GM18505 (cell line): Measurements from ENCODE around the gene BOC.
"Not testable (repeated sequence)": the region's sequence is repeated elsewhere in the genome, so short reads cannot be mapped to it uniquely, and the experiment has no call there.

ENCODE experiments used
- ATAC-seq: cut with Tn5 transposase; IDR thresholded peaks from one replicate; pipeline ENCODE4 v1.9.1; 2021; ENCODE audit not compliant: unreplicated experiment
- POLR2A ChIP-seq: IDR thresholded peaks from 4 replicates; pipeline ENCODE4 v1.6.1; 2011; ENCODE audit warnings: borderline replicate concordance; ENCODE audit not compliant: insufficient read depth, insufficient read length; ENCODE audit errors: extremely low read depth

The BOC gene, protein sequence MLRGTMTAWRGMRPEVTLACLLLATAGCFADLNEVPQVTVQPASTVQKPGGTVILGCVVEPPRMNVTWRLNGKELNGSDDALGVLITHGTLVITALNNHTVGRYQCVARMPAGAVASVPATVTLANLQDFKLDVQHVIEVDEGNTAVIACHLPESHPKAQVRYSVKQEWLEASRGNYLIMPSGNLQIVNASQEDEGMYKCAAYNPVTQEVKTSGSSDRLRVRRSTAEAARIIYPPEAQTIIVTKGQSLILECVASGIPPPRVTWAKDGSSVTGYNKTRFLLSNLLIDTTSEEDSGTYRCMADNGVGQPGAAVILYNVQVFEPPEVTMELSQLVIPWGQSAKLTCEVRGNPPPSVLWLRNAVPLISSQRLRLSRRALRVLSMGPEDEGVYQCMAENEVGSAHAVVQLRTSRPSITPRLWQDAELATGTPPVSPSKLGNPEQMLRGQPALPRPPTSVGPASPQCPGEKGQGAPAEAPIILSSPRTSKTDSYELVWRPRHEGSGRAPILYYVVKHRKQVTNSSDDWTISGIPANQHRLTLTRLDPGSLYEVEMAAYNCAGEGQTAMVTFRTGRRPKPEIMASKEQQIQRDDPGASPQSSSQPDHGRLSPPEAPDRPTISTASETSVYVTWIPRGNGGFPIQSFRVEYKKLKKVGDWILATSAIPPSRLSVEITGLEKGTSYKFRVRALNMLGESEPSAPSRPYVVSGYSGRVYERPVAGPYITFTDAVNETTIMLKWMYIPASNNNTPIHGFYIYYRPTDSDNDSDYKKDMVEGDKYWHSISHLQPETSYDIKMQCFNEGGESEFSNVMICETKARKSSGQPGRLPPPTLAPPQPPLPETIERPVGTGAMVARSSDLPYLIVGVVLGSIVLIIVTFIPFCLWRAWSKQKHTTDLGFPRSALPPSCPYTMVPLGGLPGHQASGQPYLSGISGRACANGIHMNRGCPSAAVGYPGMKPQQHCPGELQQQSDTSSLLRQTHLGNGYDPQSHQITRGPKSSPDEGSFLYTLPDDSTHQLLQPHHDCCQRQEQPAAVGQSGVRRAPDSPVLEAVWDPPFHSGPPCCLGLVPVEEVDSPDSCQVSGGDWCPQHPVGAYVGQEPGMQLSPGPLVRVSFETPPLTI

DNA sequence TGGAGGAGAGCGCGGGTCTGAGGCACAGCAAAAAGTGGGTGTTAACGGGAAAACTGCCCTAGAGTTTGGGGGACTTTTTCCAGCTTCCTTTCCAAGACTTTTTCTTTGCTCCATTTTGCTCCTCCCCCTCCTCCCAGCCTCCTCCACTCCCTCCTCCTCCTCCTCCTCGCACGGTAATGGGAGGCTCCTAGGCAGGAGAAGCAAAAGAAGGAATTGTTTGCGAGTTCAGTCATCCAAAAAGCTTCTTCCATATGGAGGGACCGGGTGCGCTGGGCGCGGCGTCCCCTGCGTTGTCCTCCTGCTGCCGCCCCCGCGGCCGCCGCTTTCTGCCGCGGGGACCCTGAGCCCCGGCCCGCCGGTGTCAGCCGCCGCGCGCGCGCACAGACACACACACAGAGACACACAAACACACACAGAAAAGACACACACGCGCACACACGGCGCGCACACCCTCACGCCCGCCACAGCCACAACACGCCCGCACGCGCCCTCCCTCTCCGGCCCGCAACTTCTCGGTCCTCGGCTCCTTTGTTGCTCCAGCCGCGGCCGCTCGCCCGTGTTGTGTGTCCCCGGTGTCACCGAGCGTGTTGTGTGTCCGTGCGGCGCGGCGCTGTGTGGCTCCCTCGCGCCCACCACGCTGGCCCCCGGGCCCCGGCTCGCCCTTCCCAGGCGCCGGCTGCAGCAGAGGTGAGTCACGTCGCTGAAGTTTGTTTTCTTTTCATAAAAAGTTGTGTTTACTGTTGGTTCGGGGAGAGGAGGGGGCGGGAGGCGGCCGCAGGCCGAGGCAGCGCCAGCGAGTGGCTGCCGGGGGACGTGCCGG, at the start of gene BOC:
Gene BOC (plus strand): TSS at position 228 of the 820 bp plus-strand sequence. CDS start 38,246 bp downstream, outside the sequence.
- ATAC-seq = no peak
- no peak for TF ChIP-seq POLR2A

DNA sequence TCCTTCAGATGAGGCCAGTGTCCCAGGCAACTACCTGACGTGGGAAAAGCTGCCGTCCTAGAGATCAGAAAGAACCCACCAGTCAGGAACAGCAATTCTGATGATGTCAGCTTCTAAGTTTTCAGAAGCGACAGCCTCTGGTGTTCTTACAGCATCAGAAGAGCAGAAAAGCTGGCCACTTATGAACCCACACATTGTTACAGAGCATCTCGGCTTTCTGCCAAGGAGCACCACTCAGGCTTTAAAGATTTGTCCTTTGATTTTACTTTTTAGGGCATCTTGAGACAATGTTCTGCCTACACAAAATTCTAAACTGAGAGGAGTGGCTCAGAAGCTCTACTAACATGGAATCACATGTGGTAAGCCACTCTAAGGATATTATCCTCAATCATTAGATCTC, 49.7 kb upstream of the BOC start:
- ATAC-seq = no peak
- no peak for TF ChIP-seq POLR2A

DNA sequence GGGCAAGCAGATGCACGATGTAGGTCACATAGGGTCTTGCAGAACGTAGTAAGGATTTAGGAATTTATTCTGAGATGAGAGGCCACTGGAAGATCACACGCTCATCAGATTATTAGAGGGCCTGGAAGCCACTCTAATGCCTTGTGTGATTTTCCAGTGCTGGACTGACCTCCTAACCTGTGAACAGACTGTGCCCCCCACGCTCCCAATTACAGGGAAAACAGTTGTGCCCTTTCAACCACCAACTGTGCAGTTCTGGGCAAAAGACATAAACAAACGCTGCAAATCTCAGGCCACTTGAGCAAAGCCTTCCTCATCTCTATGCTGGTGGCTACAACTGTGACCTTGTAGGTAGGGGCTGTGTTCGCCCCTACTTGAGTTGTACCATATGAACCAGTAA, 48.2 kb upstream of the BOC start:
- TF ChIP-seq POLR2A = no peak
- ATAC-seq = no peak

DNA sequence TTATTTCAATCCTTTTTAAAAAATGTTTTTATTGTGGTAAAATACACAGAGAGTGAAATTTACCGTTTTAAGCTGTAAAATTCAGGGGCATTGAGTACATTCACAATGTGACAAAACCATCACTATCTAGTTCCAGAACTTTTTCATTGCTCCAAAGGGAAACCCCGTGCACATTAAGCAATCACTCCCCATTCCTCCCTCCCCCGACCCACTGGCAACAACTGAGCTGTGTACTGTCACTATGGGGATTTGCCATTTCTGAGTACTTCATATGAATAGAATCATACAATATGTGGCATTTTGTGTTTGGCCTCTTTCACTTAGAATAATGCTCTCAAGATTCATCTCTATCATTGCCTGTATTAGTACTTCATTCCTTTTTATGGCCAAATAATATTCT, 45.5 kb upstream of the BOC start:
- no peak for ATAC-seq
- no peak for TF ChIP-seq POLR2A

DNA sequence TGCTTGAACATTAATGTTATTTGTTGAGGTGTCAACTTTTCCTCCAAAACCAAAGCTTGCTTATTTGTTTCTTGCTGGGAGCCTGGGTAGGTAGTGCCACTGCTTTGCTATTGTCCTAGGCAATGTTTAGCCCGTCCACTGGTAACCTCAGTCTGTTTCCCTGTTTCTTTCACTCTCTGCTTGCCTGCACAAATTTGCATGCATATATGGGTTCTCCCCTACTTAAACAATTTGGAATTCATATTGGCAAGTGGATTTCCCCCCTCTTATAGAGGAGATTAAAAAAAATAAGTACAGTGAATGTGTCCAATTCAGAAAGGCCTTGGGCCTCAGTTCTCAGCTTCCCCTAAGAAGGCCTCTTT, 45.0 kb upstream of the BOC start:
- TF ChIP-seq POLR2A = no peak
- ATAC-seq = no peak

DNA sequence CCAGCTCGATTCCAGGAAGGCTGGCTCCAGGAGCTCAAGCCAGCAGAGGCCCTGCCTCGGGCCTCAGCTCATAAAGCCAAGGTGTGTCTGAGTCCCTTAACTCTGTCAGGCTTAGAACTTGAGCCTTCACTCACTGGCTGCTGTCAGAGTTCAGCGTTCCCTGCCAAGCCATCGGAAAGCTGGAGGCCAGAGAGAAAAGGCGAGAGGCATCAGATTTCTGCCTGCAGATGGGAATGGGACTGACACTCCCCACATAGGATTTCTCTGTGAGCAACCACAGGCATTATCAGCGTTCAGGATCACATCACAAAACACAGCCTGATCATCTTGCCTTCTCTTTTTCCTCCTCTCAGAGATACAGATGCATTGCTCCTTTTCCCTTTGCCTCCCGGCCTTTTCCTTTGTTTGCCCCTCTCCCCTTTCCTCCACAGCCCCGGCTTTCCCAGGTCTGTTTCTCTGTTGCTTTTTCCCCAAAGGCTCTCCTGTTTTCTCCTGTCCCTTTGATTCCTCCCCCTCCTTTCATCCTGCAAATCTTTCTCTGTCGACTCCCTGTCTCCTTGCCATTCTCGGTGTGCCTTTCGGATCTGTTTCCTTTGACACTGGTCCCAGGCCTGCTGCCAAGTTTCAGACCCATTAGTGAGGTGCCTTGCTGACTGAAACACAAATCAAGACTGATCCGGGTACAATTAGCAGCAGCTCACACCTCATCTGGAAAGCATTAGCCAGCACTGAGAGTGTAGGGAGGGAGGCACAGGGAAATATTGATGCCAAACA, 44.5 kb upstream of the BOC start:
- no peak for ATAC-seq
- no peak for TF ChIP-seq POLR2A

DNA sequence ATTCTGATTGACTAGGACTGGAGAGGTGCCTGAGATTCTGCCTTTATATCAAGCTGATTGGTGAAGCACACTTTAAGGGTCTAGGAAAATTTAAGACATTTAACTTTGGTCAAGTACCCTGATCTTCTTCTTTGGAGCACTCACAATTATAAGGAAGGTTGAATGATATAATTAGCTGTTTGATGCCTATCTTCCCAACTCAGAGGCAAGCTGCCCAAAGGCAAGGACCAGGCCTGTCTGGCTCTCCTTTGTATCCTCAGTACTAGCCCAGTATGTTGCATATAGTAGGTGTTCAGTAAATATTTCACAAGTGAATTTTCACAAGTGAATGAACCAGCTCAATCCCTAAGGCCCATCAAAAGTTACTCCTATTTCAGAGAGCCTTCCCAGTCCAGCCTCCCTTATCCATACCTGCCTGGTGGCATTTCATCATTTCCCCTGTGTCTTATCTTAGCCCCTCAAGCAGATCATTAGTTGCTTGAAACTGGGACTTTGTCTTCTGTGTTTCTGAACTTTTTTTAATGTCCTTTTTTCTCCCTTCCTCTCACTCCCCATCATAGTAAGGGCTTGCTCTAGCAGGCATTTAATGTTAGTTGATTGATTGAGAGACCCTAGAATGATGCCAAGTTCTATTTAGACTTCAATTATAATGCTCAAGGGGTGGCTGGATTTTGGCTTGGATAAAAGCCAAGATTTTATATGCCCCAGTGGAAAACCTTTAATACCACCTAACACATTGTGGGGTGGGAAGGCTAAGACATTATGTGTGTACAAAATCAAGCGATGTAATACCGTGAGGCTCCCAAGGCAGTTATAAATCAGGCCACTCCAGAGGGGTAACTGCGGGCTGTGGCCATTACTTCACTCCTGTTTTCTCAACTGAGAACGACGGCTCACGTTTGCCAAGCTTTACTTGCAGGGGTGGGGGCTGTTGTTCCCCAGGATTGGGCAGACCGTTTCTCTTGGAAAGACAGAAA, 43.2 kb upstream of the BOC start:
- no peak for ATAC-seq
- no peak for TF ChIP-seq POLR2A

DNA sequence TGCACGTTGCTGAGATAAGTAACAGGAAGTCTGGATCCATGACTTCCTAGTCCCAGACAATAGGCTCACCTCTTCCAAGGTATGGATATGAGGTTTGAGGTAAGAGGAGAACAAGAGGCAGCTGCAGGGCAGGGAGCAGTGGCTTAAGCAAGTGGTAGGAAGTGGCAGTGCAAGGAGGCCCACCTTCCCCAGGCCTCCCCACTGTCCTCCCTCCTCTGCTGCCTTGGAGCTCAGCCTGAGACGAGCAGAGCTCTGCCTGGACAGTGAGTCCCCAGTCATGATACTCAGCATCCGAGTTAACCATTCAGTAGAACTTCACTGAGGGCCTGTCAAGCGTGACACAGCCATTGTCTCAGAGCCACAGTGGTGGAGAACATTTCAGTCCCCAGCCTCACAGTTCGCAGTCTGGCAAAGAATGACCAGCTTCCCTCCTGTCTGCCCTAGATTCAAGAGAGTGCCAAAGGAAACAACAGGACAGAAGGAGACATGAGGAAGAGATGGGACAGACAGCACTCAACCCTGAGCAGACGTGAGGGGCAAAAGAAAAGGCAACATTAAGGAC, 41.4 kb upstream of the BOC start:
- no peak for TF ChIP-seq POLR2A
- ATAC-seq = no peak

DNA sequence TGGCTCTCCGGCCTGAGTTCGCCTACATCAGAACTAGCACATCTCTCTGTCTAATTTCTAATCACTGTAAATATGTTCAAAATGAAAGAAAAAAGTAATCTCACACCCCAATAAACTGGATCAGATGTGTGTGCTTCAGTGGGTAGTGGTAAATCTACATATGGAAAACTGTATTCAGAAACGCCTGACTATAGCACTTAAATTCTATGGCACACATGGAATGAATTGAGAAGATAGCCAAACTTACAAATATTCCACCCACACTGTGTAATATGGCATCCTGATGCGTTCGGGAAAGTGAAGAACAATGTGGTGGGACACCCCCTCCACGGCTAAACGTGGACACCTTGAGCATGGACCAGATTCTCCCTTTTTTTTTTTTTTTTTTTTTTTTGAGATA, 40.6 kb upstream of the BOC start:
- ATAC-seq = no peak
- TF ChIP-seq POLR2A = no peak

DNA sequence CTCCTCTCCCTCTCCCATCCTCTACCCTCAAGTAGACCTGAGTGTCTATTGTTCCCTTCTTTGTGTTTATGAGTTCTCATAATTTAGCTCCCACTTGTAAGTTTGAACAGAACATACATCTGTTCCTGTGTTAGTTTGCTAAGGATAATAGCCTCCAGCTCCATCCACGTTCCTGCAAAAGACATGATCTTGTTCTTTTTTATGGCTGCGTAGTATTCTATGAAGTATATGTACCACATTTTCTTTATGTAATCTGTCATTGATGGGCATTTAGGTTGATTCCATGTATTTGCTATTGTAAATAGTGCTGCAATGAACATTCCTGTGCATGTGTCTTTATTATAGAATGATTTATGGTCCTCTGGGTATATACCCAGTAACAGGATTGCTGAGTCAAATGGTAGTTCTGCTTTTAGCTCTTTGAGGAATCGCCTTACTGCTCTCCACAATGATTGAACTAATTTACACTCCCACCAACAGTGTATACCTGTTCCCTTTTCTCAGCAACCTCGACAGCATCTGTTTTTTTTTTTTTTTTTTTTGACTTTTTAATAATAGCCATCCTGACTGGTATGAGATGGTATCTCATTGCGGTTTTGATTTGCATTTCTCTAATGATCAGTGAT, 39.6 kb upstream of the BOC start:
- not testable (repeated sequence) for ATAC-seq

DNA sequence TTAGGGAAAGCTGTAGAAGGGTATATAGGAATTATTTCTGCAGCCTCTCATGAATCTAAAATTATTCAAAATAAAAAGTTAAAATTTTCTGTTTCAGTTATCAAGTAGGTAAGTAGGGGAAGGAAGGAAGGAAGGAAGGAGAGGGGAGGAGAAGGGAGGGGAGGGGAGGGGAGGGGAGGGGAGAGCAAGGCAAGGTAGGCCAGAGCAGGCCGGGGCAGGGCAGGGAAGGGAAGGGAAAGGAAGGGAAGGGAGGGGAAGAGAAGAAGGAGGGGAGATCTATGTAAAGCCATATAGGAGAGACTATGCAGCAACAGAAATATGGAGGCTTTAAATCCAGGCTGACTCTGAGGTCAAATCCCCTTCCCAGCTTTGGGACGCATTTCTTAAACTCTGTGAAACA, 38.3 kb upstream of the BOC start:
- no peak for ATAC-seq
- no peak for TF ChIP-seq POLR2A
